ENCODE measurements around the gene PCGF3. TPM values are rescaled to one million over a fixed set of nuclear protein-coding genes. Genes with fewer than 3 reads are reported as not detected.
A peak's percentile ranks its signal among the peaks of the same experiment; 100 is the strongest.

Gene PCGF3
- total RNA-seq, 1 donor from 2014 or later = 35.2 TPM

DNA sequence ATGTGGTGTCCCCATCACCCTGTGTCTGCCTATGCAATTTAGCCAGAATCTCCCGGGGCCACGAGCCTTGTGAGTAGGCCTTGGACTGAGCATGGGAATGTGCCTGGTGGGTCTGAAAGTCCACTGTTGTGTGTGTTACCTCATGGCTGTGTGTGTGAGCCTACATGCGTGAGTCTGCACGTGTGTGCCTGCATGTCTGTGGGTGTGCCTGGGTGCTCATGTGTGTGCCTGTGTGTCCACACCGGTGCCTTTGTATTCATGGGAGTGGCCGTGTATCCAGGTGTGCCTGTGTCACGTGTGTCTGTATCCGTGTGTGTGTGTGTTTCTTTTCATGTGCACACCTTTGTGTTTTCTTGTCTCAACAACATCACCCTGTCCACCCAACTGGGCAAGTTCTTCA is 45.8 kb upstream of the PCGF3 start:
- DNase-seq (ENCODE audit: low read depth) = no peak
- H3K4me3 ChIP-seq (ENCODE audit: low read depth, low read length) = no peak overlapping the region
- TF ChIP-seq, protein P1, sequence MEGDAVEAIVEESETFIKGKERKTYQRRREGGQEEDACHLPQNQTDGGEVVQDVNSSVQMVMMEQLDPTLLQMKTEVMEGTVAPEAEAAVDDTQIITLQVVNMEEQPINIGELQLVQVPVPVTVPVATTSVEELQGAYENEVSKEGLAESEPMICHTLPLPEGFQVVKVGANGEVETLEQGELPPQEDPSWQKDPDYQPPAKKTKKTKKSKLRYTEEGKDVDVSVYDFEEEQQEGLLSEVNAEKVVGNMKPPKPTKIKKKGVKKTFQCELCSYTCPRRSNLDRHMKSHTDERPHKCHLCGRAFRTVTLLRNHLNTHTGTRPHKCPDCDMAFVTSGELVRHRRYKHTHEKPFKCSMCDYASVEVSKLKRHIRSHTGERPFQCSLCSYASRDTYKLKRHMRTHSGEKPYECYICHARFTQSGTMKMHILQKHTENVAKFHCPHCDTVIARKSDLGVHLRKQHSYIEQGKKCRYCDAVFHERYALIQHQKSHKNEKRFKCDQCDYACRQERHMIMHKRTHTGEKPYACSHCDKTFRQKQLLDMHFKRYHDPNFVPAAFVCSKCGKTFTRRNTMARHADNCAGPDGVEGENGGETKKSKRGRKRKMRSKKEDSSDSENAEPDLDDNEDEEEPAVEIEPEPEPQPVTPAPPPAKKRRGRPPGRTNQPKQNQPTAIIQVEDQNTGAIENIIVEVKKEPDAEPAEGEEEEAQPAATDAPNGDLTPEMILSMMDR (conservative IDR thresholded peaks at IDR 0.05; ENCODE audit: low read depth, low read length) = no peak

DNA sequence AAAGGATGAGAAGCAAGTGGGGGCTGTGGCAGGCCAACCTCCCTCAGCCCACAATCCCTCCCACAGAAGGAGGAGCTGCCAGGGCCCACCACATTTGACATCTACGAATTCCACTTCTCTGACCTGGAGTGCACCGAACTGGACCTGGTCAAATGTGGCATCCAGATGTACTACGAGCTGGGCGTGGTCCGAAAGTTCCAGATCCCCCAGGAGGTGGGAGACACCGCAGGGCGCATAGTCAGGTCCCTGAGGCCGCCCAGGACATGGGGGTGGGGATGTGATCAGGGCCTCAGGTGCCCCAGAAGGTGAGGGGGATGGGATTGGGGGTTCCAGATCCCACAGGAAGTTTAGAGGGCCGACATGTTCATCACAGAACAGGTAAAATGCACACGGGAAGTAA is 45.2 kb upstream of the PCGF3 start:
- TF ChIP-seq, protein P1 (conservative IDR thresholded peaks at IDR 0.05; ENCODE audit: low read depth, low read length) = no peak
- no peak for DNase-seq (ENCODE audit: low read depth)
- H3K4me3 ChIP-seq (ENCODE audit: low read depth, low read length) = no peak overlapping the region

DNA sequence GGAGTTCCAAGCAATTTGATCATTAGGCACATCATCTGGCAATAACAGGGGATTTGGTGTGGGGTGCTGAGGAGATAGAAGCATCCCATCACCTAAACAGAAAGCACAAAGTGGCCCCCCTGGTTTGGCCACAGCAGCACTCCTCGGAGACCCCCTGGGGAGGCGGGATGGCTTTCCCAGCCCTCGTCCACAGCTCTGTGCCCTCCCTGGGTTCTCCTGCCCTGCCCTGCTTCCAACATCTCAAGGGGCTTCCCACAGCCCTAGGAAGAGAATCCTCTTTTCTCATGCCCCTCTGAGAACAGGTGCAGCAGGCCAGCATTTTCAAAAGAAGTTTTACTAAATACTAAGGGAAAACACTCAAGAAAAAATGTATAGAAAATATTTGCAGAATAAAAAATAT is 44.4 kb upstream of the PCGF3 start:
- TF ChIP-seq, protein P1 (conservative IDR thresholded peaks at IDR 0.05; ENCODE audit: low read depth, low read length) = no peak
- no peak overlapping the region for H3K4me3 ChIP-seq (ENCODE audit: low read depth, low read length)
- no peak for DNase-seq (ENCODE audit: low read depth)

DNA sequence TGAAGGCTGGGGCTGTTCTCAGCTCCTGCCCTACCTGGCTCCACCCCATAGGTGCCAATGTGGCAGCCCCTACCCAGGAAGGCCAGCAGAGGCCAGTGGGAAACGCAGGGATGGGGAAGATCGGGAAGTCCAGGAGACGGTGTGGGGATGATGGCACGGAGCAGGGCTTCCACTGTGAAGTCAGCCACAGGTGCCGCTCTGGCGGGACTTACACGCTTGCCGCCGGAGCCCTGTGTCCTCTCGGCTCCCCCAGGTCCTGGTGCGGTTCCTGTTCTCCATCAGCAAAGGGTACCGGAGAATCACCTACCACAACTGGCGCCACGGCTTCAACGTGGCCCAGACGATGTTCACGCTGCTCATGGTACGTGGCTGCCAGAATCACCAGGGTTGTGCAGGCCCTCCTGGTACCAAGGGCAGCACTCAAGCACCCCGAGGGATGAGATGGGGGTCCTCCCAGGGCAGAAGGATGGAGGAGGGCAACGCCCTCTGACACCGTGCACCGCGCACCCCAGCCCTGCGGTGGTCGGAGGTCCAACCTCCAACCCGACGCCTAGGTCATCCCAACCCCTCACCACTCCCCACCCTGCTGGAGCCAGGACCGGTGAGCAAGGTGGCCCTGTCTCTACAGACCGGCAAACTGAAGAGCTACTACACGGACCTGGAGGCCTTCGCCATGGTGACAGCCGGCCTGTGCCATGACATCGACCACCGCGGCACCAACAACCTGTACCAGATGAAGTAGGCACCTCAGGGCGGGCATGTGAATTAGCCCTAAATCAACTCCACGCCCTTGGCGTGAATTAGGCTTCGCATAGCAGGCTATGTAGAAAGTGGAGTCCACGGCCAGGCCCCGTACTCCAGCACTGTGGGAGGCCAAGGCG is 43.5 kb upstream of the PCGF3 start:
- DNase-seq (ENCODE audit: low read depth) = no peak
- TF ChIP-seq, protein P1 (conservative IDR thresholded peaks at IDR 0.05; ENCODE audit: low read depth, low read length) = no peak
- no peak overlapping the region for H3K4me3 ChIP-seq (ENCODE audit: low read depth, low read length)

DNA sequence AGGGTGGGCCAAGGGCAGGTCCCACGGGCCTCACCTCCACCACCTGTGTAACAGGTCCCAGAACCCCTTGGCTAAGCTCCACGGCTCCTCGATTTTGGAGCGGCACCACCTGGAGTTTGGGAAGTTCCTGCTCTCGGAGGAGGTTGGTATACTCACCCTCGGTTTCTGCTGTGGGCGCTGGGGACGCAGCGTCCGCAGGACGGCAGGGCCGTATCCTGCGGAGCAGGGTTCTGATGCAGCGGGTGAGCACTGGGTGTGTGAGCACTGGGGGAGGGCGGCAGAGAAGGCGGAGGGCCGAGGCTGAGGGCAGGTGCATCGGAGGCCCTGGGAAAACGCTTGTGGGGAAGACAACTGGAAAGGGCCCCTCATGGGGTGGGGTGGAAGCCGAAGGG is 42.6 kb upstream of the PCGF3 start:
- TF ChIP-seq, protein P1 (conservative IDR thresholded peaks at IDR 0.05; ENCODE audit: low read depth, low read length) = no peak
- no peak for DNase-seq (ENCODE audit: low read depth)
- peak overlapping the region; percentile 67 for H3K4me3 ChIP-seq (ENCODE audit: low read depth, low read length)

DNA sequence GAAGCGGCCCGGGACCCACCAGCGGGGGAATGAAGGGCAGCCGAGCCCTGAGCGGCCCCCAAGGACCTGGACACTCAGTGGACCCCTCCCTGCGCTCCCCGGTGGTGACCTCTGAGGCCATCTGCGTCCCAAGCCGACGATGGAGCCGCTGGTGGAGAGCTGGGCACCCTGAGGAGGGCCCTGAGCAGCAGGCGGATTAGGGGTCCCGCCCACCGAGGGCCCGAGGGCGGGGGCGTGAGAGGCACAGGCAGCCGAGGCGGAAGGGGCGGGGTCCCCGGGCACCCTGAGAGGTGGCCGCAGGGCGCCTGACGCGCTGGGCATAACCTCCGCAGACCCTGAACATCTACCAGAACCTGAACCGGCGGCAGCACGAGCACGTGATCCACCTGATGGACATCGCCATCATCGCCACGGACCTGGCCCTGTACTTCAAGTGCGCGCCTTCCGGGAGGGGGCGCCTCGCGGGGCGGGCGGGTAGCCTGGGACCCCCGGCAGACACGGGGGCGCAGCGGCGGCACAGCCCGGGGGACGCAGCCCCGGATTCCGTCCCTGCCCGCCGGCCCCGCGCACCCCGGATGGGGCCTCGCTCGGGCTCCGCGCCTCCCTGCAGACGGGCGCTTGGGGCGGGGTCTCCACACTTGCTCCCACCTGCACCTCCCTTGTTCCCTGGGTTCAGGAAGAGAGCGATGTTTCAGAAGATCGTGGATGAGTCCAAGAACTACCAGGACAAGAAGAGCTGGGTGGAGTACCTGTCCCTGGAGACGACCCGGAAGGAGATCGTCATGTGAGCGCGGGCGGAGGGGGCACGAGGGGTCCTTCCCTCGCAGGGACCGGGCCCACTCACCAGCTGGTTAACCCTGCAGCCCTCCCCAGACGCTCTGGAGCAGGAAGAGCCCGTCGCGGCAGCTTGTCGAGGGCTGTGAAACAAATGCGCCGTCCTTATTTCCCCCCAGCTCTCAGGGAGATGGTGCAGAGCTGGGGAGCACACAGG is 41.9 kb upstream of the PCGF3 start:
- TF ChIP-seq, protein P1 (conservative IDR thresholded peaks at IDR 0.05; ENCODE audit: low read depth, low read length) = no peak
- DNase-seq (ENCODE audit: low read depth) = no peak
- H3K4me3 ChIP-seq (ENCODE audit: low read depth, low read length) = peak overlapping the region; percentile 67
